IPS-15b (cell line): ENCODE measurements around the gene SLC31A1.
"Not testable (repeated sequence)": the region's sequence is repeated elsewhere in the genome, so short reads cannot be mapped to it uniquely, and the experiment has no call there.

Experiments used
- H3K27me3 ChIP-seq: one replicate; pipeline ENCODE4 v1.6.1; 2013; ENCODE audit warnings: low read length; ENCODE audit not compliant: control insufficient read depth, insufficient read depth
- H3K36me3 ChIP-seq: one replicate; pipeline ENCODE4 v1.6.1; 2013; ENCODE audit warnings: low read length; ENCODE audit not compliant: control insufficient read depth, insufficient read depth
- H3K4me1 ChIP-seq: one replicate; pipeline ENCODE4 v1.6.1; 2013; ENCODE audit warnings: mild to moderate bottlenecking, low read length; ENCODE audit not compliant: control insufficient read depth, insufficient read depth
- H3K4me3 ChIP-seq: one replicate; pipeline ENCODE4 v1.5.1; 2013; ENCODE audit warnings: low read depth, low read length
- H3K9ac ChIP-seq: one replicate; pipeline ENCODE4 v1.6.1; 2013; ENCODE audit warnings: low read depth, mild to moderate bottlenecking, low read length
- H3K9me3 ChIP-seq: one replicate; pipeline ENCODE4 v1.6.1; 2013; ENCODE audit warnings: mild to moderate bottlenecking, low read length; ENCODE audit not compliant: control insufficient read depth, insufficient read depth

The SLC31A1 gene

DNA sequence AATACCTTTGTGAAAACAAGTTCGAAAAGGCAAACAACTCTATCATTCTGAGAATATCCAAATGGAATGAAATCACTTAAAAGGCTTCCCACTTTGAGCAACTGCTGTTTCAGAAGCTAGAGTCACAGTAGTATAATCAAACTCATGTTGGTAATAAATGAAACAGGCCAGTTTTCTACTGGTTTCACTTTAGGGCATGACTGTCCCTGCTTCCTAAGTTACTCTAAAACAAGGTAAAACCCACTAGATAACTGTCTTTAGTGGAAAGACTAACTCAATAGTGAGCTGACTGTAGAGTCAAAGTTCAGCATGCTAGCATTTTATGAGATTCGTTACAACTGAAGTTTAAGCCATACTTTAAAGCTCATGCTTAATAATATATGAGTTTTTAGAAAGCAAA is 48.0 kb downstream of the SLC31A1 start:
- H3K4me3 ChIP-seq: no peak overlapping the region
- H3K27me3 ChIP-seq: no peaks in the 10 kb centered on the region
- H3K9me3 ChIP-seq: no peaks in the 10 kb centered on the region
- H3K36me3 ChIP-seq: peaks cover 13% of the 10 kb centered on the region
- H3K4me1 ChIP-seq: peaks cover 3% of the 10 kb centered on the region
- no peak overlapping the region for H3K9ac ChIP-seq

DNA sequence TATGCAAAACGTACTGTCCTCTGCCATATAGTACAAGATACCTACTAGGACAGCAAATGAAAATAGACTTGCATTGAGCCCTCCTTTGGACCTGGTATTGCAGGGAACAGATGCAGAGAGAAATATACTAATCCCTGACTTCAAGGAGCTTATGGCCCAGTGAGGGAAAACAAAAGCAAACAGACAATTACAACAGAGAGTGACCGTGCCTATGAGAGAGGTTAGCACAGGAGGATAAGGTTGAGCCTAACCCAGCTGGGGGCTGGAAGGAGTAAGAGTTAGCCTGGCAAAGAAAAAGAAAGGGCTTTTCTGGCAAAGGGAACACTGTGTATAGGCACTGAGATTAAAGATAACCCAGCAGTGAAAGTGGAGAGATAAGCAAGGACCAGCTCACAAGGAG is 48.5 kb downstream of the SLC31A1 start:
- H3K4me1 ChIP-seq: peaks cover 3% of the 10 kb centered on the region
- H3K9me3 ChIP-seq: no peaks in the 10 kb centered on the region
- H3K27me3 ChIP-seq: no peaks in the 10 kb centered on the region
- H3K36me3 ChIP-seq: peaks cover 13% of the 10 kb centered on the region
- no peak overlapping the region for H3K4me3 ChIP-seq
- no peak overlapping the region for H3K9ac ChIP-seq

DNA sequence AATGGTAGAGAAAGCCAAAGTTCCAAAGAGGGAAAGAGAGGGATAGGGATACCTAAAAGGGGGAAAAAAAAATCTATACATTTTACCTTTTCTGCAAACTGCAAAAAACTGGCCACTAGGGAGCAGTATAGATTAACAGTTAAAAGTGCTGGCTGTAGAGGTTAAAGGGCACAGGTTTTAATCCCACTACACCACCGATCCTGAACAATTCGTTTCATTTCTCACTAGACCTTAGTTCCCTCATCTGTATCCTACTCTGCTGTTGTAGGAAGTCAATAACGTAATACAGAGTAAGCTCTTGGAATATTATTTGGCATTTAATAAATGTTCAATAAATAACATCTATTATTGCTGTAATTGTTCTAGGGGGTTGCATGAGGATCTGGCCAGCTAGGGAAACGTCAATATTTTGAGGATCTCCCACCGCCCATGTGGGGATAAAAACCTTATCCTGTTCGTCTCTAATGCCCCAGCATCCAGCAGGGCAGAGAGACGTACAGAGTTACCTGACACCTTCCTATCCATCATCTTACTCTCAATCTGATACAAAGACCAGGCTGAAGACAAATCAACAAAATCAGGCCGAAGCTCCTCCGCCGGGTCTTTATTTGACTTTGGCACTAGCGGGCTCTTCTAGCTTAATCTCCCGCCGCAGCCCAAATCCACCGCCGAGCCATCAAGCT is 53.3 kb downstream of the SLC31A1 start:
- H3K4me3 ChIP-seq: peak overlapping the region; percentile 93
- no peaks in the 10 kb centered on the region for H3K9me3 ChIP-seq
- peaks cover 3% of the 10 kb centered on the region for H3K4me1 ChIP-seq
- H3K9ac ChIP-seq: peak overlapping the region; percentile 97
- H3K27me3 ChIP-seq: no peaks in the 10 kb centered on the region
- H3K36me3 ChIP-seq: peaks cover 13% of the 10 kb centered on the region

DNA sequence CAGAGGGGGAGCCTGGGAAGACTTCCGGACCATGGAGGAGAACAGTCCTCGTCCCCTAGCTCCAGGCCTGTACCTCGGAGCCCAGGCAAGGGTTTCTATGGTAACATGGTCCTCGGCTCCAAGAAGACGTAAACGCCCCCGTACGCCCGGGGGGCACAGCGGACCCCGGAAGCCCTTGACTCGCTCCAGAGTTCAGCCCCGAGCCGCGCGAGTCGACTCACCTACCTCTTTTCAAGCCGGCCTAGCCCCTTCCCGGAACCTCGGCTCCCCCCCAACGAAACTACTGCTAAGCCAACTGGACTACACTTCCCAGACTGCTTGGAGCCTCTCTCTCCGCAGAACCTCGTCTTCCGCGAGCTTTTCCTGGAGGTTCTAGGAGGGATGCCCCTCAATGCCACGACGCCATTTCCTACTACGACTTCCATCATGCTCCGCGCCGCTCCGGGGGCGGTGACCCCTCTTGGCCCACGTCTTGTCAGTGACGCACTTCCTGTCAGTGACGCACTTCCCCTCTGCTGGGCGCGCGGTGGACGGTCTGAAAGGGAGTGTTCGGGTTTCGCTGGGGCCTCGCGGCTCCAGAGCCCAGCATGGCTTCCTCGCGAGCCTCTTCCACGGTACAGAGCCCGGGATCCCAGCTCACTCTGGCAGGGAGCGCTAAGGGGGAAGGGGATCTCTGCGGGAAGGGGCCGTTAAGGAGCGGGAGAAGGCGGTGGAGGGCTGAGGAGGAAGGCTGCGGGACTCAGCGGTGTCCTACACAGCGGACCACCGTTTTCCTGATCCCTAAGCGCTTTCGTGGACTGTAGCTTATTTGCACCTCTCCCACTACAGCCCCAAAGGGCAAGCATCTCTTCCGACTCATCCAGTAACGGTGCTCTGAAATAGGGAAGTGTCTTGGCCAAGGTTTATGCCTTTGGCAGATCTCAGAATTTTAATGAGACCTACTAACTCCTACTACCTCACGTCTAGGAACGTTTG is 54.1 kb downstream of the SLC31A1 start, which contains the start of the genes CDC26 and PRPF4:
Gene CDC26 (minus strand): TSS at position 416 of the 975 bp plus-strand sequence. CDS start 3,065 bp downstream, outside the sequence.
Gene PRPF4 (plus strand): TSS at position 502 of the 975 bp plus-strand sequence. CDS start 86 bp downstream, at position 588.
- H3K4me1 ChIP-seq: peaks cover 3% of the 10 kb centered on the region
- H3K4me3 ChIP-seq: peak within 1 kb of the TSS; percentile 93
- H3K9me3 ChIP-seq: no peaks in the 10 kb centered on the region
- peaks cover 15% of the 10 kb centered on the region for H3K36me3 ChIP-seq
- no peaks in the 10 kb centered on the region for H3K27me3 ChIP-seq
- peak within 1 kb of the TSS; percentile 97 for H3K9ac ChIP-seq

DNA sequence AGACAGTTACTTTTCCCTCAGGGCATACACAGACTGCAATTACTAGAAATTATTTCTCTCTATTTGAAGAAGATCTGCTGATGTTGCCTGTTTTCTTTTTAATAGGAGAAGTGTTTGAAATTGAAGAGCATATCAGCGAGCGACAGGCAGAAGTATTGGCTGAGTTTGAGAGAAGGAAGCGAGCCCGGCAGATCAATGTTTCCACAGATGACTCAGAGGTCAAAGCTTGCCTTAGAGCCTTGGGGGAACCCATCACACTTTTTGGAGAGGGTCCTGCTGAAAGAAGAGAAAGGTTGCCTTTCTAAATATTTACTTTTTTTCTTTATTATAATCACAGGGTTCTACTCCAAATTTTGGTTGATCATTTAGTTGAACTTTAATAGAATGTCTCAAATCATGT is 57.5 kb downstream of the SLC31A1 start:
- Histone ChIP-seq H3K4me3 (no peak overlapping the region), H3K27me3 (no peaks in the 10 kb centered on the region), H3K9me3 (no peaks in the 10 kb centered on the region), H3K9ac (no peak overlapping the region), H3K36me3 (peaks cover 21% of the 10 kb centered on the region), H3K4me1 (peaks cover 3% of the 10 kb centered on the region)

DNA sequence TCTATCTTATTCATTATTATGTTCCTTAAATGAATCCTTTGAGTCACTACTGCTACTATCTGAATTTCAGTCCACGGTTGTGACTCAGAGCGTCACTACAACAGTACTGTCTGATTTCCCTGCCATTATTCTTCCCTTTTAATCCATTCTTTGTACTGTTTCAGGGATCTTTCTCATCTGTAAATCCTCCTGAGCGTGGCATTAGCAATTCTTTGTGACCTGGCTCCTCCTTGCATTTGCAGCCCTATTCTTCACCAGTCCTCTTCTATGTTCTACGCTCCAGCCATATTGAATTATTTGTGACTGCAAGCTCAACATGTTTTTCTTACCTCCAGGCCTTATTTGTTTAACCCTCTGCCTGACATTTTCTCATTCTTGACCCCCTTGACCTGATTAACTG is 60.0 kb downstream of the SLC31A1 start:
- no peak overlapping the region for H3K4me3 ChIP-seq
- no peak overlapping the region for H3K9ac ChIP-seq
- no peaks in the 10 kb centered on the region for H3K9me3 ChIP-seq
- H3K4me1 ChIP-seq: no peaks in the 10 kb centered on the region
- no peaks in the 10 kb centered on the region for H3K27me3 ChIP-seq
- peaks cover 32% of the 10 kb centered on the region for H3K36me3 ChIP-seq

DNA sequence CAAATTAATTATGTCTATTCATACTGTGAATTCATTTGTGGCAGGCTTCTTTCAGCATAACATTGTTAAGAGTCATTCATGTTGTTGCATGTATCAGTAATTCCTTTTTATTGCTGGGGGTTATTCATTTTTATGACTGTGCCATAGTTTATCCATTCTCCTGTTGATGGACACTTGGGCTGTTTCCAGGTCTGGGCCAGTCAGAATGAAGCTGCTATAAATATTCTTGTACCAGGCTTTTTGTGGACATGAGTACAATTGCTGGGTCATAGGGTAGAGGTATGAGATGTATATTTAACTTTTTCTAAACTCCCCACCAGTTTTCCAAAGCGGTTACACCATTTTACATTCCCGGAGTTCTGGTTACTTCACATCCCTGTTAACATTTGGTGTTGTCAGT is 67.7 kb downstream of the SLC31A1 start:
- peaks cover 27% of the 10 kb centered on the region for H3K36me3 ChIP-seq
- no peak overlapping the region for H3K9ac ChIP-seq
- no peak overlapping the region for H3K4me3 ChIP-seq
- no peaks in the 10 kb centered on the region for H3K9me3 ChIP-seq
- H3K27me3 ChIP-seq: no peaks in the 10 kb centered on the region
- no peaks in the 10 kb centered on the region for H3K4me1 ChIP-seq

DNA sequence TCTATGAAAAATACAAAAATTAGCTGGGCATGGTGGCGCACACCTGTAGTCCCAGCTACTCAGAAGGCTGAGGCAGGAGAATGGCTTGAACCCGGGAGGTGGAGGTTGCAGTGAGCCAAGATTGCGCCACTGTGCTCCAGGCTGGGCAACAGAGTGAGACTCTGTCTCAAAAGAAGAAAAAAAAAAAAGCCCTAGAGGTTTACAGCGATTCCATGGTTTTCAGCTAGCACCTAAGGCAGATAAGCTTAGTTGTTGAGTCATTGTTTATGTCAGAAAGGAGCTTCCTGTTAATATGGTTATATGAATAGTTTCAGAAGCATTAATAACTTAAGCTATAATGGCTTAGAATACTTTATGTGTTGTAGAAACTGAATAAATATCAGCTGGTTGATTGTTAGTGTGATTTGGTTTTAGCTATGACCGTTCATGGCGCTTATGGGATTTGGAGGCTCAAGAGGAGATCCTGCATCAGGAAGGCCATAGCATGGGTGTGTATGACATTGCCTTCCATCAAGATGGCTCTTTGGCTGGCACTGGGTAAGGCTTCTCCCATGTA is 68.8 kb downstream of the SLC31A1 start:
- no peaks in the 10 kb centered on the region for H3K27me3 ChIP-seq
- H3K4me3 ChIP-seq: no peak overlapping the region
- no peaks in the 10 kb centered on the region for H3K4me1 ChIP-seq
- no peaks in the 10 kb centered on the region for H3K9me3 ChIP-seq
- H3K36me3 ChIP-seq: peaks cover 17% of the 10 kb centered on the region
- H3K9ac ChIP-seq: no peak overlapping the region

DNA sequence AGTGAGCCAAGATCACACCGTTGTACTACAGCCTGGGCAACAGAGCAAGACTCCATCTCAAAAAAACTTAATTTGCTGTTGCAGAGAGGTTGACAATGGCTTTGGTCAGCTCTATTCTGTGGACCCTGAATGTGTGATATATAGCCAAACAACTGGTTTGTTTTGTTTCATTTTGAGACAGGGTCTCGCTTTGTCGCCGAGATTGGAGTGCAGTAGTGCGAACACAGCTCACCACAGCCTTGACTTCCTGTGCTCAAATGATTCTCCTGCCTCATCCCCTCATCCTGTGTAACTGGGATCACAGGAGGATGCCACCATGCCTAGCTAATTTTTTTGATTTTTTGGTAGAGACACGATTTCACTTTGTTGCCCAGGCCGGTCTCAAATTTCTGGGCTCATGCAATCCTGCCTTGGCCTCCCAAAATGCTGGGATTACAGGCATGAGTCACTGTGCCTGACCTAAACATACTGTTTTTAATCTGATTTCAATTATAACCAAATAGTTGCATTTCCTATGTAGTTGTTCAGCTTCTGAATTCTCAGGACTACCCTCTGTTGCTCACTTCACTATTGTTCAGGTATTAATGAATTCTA is 72.0 kb downstream of the SLC31A1 start:
- Histone ChIP-seq H3K9me3 (no peaks in the 10 kb centered on the region), H3K4me3 (no peak overlapping the region), H3K36me3 (peaks cover 13% of the 10 kb centered on the region), H3K9ac (no peak overlapping the region), H3K4me1 (no peaks in the 10 kb centered on the region), H3K27me3 (no peaks in the 10 kb centered on the region)

DNA sequence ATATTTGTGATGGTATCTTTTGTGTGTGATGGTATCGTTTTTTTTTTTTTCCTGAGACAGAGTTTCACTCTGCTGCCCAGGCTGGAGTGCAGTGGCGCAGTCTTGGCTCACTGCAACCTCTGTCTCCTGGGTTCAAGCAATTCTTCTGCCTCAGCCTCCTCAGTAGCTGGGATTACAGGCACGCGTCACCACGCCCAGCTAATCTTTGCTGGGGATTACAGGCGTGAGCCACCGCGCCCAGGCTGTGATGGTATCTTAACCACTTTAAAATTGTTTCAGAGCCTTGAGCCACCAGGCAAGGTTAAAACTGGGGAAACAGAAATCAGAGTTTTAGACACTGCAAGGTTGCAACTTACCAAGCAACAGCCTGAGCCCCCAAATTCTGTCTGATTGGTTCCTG is 74.9 kb downstream of the SLC31A1 start:
- not testable (repeated sequence) for H3K4me1 ChIP-seq, H3K36me3 ChIP-seq, H3K9me3 ChIP-seq, H3K9ac ChIP-seq, H3K4me3 ChIP-seq, H3K27me3 ChIP-seq

DNA sequence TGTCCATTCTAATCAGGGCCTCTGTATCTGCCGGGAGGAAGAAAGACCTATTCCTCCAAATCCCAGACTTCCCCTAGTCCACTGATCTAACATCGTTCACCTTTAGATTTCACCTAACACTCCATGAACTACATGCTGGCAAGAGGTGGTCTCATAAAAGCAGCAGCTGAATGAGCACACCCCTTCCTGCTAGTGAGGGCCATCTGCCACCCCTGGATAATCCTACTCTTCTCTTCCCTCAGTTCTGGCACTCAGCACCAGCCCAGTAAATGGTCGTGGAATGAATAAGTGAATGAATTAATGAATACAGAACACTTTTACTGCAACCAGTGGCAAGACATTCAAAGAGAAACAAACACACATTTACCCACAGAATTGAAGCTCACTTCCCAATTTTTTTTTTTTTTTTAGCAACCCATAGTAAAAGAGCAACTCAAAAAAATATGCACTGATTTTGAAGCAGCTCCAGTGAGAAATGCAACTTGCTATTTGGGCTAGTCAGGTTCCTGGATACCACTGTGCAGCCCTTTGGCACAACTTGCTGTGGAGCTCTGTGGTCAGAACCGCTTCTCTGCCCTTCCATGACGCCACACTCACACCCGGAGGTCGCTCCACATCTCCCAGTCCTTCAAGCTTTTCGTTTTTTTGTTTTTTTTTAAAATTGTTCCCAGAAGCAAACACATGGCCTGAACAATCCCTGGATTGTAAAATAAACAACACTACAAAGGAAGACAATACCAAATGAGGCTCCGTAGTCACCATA is 75.6 kb downstream of the SLC31A1 start:
- Histone ChIP-seq H3K4me1 (no peaks in the 10 kb centered on the region), H3K9ac (no peak overlapping the region), H3K4me3 (no peak overlapping the region), H3K36me3 (no peaks in the 10 kb centered on the region), H3K27me3 (no peaks in the 10 kb centered on the region), H3K9me3 (no peaks in the 10 kb centered on the region)
